HepG2 (cell line): ENCODE results near the gene VAMP8. TPM values are rescaled to one million over a fixed set of nuclear protein-coding genes. Genes with fewer than 3 reads are reported as not detected.

Source experiments
- CC2D1A ChIP-seq: sonication (generic); formaldehyde crosslinking; IDR thresholded peaks from 2 replicates; pipeline ENCODE4 v1.8.1; 2023; ENCODE audit warnings: mild to moderate bottlenecking, missing genetic modification reagents
- GATAD2A ChIP-seq: IDR thresholded peaks from 2 replicates; pipeline ENCODE4 v1.6.1; 2016
- HNF4G ChIP-seq, 2 experiments: sonication (generic) in 1 of 2; formaldehyde crosslinking in 1 of 2; IDR thresholded peaks; 2 replicates each; pipeline versions ENCODE4 v1.4.0 to v1.6.1; 2011 to 2020; ENCODE audit warnings: borderline replicate concordance in 2 of 2, low read depth in 2 of 2, mild to moderate bottlenecking in 2 of 2, low read length in 1 of 2, missing genetic modification reagents in 1 of 2, moderate library complexity in 1 of 2
- IRF2 ChIP-seq: IDR thresholded peaks from 2 replicates; pipeline ENCODE4 v1.6.1; 2018; ENCODE audit warnings: missing genetic modification reagents, missing compliant biosample characterization
- MAFG ChIP-seq: sonication (generic); formaldehyde crosslinking; IDR thresholded peaks from 2 replicates; pipeline ENCODE4 v1.5.1; 2020; ENCODE audit warnings: mild to moderate bottlenecking, missing genetic modification reagents
- MIER2 ChIP-seq: IDR thresholded peaks from 2 replicates; pipeline ENCODE4 v1.6.1; 2016; ENCODE audit warnings: missing biosample characterization, missing genetic modification reagents
- MYC ChIP-seq: sonication (generic); formaldehyde crosslinking; IDR thresholded peaks from 2 replicates; pipeline ENCODE4 v1.9.0; 2021; ENCODE audit warnings: missing genetic modification reagents, borderline replicate concordance
- NKX3-1 ChIP-seq: sonication (generic); formaldehyde crosslinking; IDR thresholded peaks from 2 replicates; pipeline ENCODE4 v1.5.0; 2020; ENCODE audit warnings: missing genetic modification reagents
- SMYD3 ChIP-seq: sonication (generic); formaldehyde crosslinking; IDR thresholded peaks from 2 replicates; pipeline ENCODE4 v1.8.1; 2023; ENCODE audit warnings: mild to moderate bottlenecking, missing genetic modification reagents
- SOX13 ChIP-seq, 3 experiments: fragments of 450-650 bp in 1 of 3; sonication (generic) in 1 of 3; formaldehyde crosslinking in 1 of 3; IDR thresholded peaks in 2 of 3; conservative IDR thresholded peaks in 1 of 3; 2 replicates each; pipeline versions ENCODE4 v1.5.0 to v1.6.1; 2016 to 2020; ENCODE audit warnings: antibody characterized with exemption in 1 of 3, mild to moderate bottlenecking in 1 of 3, missing compliant biosample characterization in 1 of 3, missing genetic modification reagents in 1 of 3, moderate library complexity in 1 of 3
- SP140L ChIP-seq: sonication (generic); formaldehyde crosslinking; IDR thresholded peaks from 2 replicates; pipeline ENCODE4 v1.4.0; 2020; ENCODE audit warnings: missing genetic modification reagents, borderline replicate concordance
- ZKSCAN8 ChIP-seq: IDR thresholded peaks from 2 replicates; pipeline ENCODE4 v1.6.1; 2016; ENCODE audit warnings: borderline replicate concordance, missing genetic modification reagents, missing compliant biosample characterization
- ZNF12 ChIP-seq: sonication (generic); formaldehyde crosslinking; IDR thresholded peaks from 2 replicates; pipeline ENCODE4 v1.5.0; 2020; ENCODE audit warnings: missing genetic modification reagents
- ZNF234 ChIP-seq: sonication (generic); formaldehyde crosslinking; conservative IDR thresholded peaks from 2 replicates; pipeline ENCODE4 v1.5.1; 2020; ENCODE audit warnings: mild to moderate bottlenecking, missing genetic modification reagents
- ZNF24 ChIP-seq: fragments of 450-650 bp; IDR thresholded peaks from 2 replicates; pipeline ENCODE4 v1.6.1; 2017; ENCODE audit warnings: antibody characterized with exemption, mild to moderate bottlenecking
- ZNF3 ChIP-seq: IDR thresholded peaks from 2 replicates; pipeline ENCODE4 v1.7.0; 2017; ENCODE audit warnings: inconsistent platforms
- ZNF33B ChIP-seq: sonication (generic); formaldehyde crosslinking; IDR thresholded peaks from 2 replicates; pipeline ENCODE4 v1.5.1; 2020; ENCODE audit warnings: mild to moderate bottlenecking, missing genetic modification reagents
- ZNF607 ChIP-seq: sonication (generic); formaldehyde crosslinking; IDR thresholded peaks from 2 replicates; pipeline ENCODE4 v1.5.1; 2020; ENCODE audit warnings: missing genetic modification reagents, mild to moderate bottlenecking, borderline replicate concordance
- polyA plus RNA-seq, 8 experiments: library from polyadenylated mRNA; depleted of rRNA in 3 of 8; stranded (reverse) in 7 of 8; unstranded in 1 of 8; fragments of >200 nt; fragmentation: Illumina TruSeq in 4 of 8; extraction: Trizol in 4 of 8; gene quantifications; 2 replicates each; pipeline versions ENCODE4 v1.2.1 to v1.2.3, GENCODE V29; 2011 to 2016; ENCODE audit warnings: low read depth in 4 of 8, missing spikeins in 1 of 8, mixed read lengths in 1 of 8; ENCODE audit not compliant: insufficient read depth in 1 of 8
- total RNA-seq, 5 experiments: library from RNA; depleted of rRNA; stranded (reverse); fragments of >200 nt; fragmentation: Illumina TruSeq; extraction: Trizol; gene quantifications; 2 replicates each; pipeline ENCODE4 v1.2.3, GENCODE V29; 2016; ENCODE audit warnings: low read depth in 1 of 5
- TF ChIP-seq, protein P1 (sequence below): sonication (generic); formaldehyde crosslinking; IDR thresholded peaks from 2 replicates; pipeline ENCODE4 v1.8.1; 2023; ENCODE audit warnings: mild to moderate bottlenecking, missing genetic modification reagents
- TF ChIP-seq, protein P2 (sequence below): sonication (generic); formaldehyde crosslinking; IDR thresholded peaks from 2 replicates; pipeline ENCODE4 v1.8.0; 2022; ENCODE audit warnings: missing genetic modification reagents, low read depth, mild to moderate bottlenecking, borderline replicate concordance
- TF ChIP-seq, protein P3 (sequence below): sonication (generic); formaldehyde crosslinking; conservative IDR thresholded peaks from 2 replicates; pipeline ENCODE4 v1.4.0; 2020; ENCODE audit warnings: mild to moderate bottlenecking, missing genetic modification reagents, moderate library complexity

VAMP8 gene
- total and polyA plus RNA-seq, 2 of the 13 experiments (the other 11 are each of a cell fraction or from before 2014, with no cell fraction given): 83.3 to 157 TPM

DNA sequence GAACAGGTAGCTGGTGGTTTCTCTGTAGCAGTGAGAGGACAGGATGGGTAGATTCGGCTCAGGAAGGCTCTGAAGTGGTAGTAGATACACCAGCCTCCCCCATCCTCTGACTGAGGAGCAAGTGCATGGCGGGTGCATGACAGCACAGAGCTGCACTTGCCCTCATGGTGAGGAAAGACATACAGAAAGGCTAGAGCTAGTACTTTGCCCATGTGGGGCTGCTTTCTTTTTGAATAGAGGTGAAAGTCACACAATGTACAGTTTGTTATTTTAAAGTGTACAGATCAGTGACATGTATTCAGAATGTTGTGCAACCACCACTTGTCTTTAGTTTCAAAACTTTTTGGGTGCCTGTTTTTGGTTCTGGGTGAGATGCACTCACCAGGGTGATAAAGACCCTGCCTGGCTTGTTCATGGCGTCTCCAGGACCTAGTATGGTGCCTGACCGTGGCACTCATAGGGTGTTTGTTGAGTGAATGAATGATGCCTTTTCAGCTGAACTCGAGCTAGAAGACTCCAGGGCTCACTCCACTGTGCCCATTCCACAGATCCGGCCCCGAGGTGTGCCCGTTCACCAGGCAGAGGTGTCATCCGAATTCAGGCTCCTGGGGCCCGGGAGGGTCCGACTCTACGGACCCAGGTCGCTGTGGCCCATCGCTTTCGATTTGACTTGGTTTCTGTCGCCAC lies 6.4 kb downstream of the VAMP8 start (continued):
- TF ChIP-seq MIER2 (CRISPR knock-in tag) (no peak), ZNF33B (CRISPR knock-in tag) (peak; percentile 43; the same call in 1 of the 2 replicates), CC2D1A (CRISPR knock-in tag) (no peak), ZNF234 (CRISPR knock-in tag) (peak; percentile 91; the same call in 1 of the 2 replicates), ZNF12 (CRISPR knock-in tag) (peak; percentile 53; the same call in 1 of the 2 replicates), NKX3-1 (CRISPR knock-in tag) (no peak), SOX13 (IDR thresholded peaks at IDR 0.05) (no peak), SOX13 (CRISPR knock-in tag; conservative IDR thresholded peaks at IDR 0.05 in 1 of 2, IDR thresholded peaks at IDR 0.05 in 1 of 2) (peak in 1 of 2 experiments; percentile 69; a peak in 1 of 4 replicates), IRF2 (CRISPR knock-in tag) (no peak), GATAD2A (CRISPR knock-in tag) (peak; percentile 23; the same call in 1 of the 2 replicates), MAFG (CRISPR knock-in tag) (0 out of 2 replicates have a peak, but pooled peaks have one; percentile 23), SMYD3 (CRISPR knock-in tag) (no peak), ZNF607 (CRISPR knock-in tag) (peak; percentile 86; the same call in 1 of the 2 replicates), ZNF24 (peak; percentile 78), SP140L (CRISPR knock-in tag) (no peak), ZKSCAN8 (CRISPR knock-in tag) (0 out of 2 replicates have a peak, but pooled peaks have one; percentile 7), HNF4G (IDR thresholded peaks at IDR 0.05; ENCODE audit: borderline replicate concordance, low read depth, low read length) (peak; percentile 36; the same call in 1 of the 2 replicates), HNF4G (CRISPR knock-in tag; IDR thresholded peaks at IDR 0.05; ENCODE audit: borderline replicate concordance, low read depth) (no peak), MYC (CRISPR knock-in tag) (0 out of 2 replicates have a peak, but pooled peaks have one; percentile 31), ZNF3 (CRISPR knock-in tag) (peak; percentile 99)
- TF ChIP-seq, protein P1, sequence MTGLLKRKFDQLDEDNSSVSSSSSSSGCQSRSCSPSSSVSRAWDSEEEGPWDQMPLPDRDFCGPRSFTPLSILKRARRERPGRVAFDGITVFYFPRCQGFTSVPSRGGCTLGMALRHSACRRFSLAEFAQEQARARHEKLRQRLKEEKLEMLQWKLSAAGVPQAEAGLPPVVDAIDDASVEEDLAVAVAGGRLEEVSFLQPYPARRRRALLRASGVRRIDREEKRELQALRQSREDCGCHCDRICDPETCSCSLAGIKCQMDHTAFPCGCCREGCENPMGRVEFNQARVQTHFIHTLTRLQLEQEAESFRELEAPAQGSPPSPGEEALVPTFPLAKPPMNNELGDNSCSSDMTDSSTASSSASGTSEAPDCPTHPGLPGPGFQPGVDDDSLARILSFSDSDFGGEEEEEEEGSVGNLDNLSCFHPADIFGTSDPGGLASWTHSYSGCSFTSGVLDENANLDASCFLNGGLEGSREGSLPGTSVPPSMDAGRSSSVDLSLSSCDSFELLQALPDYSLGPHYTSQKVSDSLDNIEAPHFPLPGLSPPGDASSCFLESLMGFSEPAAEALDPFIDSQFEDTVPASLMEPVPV (CRISPR knock-in tag): no peak
- TF ChIP-seq, protein P2, sequence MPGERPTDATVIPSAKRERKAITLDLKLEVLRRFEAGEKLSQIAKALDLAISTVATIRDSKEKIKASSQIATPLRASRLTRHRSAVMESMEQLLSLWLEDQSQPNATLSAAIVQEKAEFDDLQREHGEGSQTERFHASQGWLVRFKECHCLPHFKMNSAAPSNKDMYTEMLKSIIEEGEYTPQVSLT (CRISPR knock-in tag): no peak
- TF ChIP-seq, protein P3, sequence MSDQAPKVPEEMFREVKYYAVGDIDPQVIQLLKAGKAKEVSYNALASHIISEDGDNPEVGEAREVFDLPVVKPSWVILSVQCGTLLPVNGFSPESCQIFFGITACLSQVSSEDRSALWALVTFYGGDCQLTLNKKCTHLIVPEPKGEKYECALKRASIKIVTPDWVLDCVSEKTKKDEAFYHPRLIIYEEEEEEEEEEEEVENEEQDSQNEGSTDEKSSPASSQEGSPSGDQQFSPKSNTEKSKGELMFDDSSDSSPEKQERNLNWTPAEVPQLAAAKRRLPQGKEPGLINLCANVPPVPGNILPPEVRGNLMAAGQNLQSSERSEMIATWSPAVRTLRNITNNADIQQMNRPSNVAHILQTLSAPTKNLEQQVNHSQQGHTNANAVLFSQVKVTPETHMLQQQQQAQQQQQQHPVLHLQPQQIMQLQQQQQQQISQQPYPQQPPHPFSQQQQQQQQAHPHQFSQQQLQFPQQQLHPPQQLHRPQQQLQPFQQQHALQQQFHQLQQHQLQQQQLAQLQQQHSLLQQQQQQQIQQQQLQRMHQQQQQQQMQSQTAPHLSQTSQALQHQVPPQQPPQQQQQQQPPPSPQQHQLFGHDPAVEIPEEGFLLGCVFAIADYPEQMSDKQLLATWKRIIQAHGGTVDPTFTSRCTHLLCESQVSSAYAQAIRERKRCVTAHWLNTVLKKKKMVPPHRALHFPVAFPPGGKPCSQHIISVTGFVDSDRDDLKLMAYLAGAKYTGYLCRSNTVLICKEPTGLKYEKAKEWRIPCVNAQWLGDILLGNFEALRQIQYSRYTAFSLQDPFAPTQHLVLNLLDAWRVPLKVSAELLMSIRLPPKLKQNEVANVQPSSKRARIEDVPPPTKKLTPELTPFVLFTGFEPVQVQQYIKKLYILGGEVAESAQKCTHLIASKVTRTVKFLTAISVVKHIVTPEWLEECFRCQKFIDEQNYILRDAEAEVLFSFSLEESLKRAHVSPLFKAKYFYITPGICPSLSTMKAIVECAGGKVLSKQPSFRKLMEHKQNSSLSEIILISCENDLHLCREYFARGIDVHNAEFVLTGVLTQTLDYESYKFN (CRISPR knock-in tag): peak; percentile 49; the same call in 1 of the 2 replicates
